ENCODE measurements around the gene RPS6KB1. TPM values are rescaled to one million over a fixed set of nuclear protein-coding genes. Genes with fewer than 3 reads are reported as not detected.
"Not testable (repeated sequence)": the region's sequence is repeated elsewhere in the genome, so short reads cannot be mapped to it uniquely, and the experiment has no call there.

Gene RPS6KB1
- total RNA-seq, result 10 to 100 TPM; 30.6 to 56.3 (median 35.4) TPM

- ATAC-seq (ENCODE audit: low FRiP score) (peak; percentile 99), DNase-seq (ENCODE audit: low spot score) (peak; percentile 86)
- TF ChIP-seq CTCF (IDR thresholded peaks at IDR 0.05), result no peak
These were observed at the start of gene RPS6KB1, which contains the start of gene TUBD1 for GRCh38 chr17:59892924-59893675. TSS of gene RPS6KB1 (plus strand) at chr17:59893121. CDS start at chr17:59893185, 64 bp downstream. TSS of gene TUBD1 (minus strand) at chr17:59892943. CDS start at chr17:59891002, 1,941 bp downstream.

DNA sequence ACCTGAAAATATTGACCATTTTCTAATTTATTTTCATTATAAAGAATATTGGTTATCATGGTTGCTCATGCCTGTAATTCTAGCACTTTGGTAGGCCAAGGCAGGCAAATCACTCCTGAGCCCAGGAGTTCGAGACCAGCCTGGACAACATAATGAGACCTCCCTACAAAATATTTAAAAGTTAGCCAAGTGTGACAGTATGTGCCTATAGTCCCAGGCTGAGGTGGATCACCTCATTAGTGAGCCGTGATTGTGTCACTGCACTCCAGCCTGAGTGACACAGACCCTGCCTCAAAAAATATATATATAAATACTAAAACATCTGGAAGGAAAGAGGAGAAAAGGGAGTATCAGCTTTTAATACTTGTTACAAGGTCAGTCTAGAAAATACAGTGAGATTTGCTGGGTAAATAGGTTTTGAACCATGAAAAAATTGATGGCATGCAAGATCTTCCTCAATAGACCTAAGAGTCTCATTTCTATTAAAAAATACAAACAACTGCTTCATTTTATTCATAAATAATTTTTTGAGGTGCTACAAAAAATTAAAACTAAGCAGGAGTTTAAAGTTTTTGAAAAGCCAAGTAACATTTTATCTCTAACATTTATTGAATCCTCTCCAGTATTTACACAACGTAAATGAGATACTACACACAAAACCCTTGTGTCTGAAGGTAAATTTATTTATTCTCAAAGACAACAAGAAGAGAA is 47.9 kb upstream of the RPS6KB1 start:
- DNase-seq (ENCODE audit: low spot score), result no peak
- no peak for ATAC-seq (ENCODE audit: low FRiP score)
- no peak for TF ChIP-seq CTCF (IDR thresholded peaks at IDR 0.05)

DNA sequence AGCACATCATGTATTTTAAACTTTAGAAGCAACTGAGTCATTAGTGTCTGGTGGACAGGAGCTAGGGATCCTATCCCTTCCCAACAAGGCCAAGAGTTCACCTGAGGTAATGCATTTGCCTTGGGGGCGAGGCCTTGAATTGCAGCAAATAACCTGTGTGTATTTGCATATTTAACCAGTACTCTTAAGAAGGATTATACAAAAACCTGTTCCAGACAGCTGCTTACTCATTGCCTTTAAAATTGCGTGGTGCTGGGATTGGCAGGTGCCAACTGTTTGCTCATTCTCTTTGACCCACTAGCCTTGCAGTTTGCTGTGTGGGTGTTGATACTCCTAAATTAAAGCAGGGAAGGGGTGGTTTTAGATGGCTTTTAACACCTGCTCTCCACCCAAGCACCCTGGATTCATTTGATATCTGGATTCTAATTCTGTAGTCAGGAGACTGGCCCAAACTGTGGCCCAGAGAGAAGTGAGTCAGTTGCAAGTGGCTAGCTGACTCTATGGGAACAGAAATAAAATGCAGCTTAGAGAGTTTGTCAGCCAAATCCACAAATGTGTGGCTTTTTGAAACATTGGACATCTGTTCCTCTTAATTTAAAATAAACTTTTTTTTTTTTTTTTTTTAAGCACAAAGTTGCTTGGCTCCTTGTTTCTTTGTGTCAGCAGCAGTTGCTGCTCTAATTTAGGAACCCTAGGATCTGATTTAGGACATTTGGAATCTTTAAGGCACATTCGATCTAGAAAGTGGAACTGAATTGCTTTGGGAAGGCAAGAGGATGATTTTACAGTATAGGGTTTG is 47.1 kb upstream of the RPS6KB1 start:
- no peak for DNase-seq (ENCODE audit: low spot score)
- ATAC-seq (ENCODE audit: low FRiP score), result peak; percentile 35
- TF ChIP-seq CTCF (IDR thresholded peaks at IDR 0.05), result no peak

DNA sequence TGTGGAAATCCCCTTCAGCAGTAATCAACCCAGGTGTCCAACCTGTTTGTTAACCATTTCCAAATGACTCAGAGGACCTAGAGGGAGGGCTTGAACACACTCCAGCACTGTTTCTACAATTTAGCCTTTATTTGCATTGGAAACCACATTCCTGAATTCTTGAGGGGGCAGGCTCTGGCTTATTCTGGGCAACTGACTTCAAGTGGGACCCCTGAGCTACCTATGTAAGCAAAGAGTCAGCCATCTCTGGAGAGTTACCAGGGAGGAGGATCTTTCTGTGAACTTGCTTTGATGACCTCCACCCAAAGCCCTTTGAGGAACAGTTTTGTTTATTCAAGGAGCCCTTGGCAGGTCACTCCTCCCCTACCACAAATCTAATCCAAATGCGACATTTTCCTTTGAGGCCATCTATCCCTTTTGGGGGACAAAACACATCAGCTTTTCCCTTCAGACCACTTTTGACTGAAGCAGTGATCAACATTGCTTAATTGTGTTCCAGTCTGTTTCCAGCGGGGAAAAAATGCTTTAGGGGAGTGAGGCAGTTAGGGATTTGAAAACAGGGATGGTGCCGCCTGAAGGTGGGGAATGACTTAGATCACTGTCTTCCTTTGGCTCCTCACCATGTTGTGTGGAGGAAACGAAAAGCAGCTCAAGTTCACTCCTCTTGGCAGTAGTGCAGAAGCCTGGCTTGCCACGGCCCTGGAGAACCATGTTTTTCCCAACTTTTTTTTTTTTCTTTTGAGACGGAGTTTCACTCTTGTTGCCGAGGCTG is 46.3 kb upstream of the RPS6KB1 start:
- ATAC-seq (ENCODE audit: low FRiP score) (peak; percentile 45), DNase-seq (ENCODE audit: low spot score) (no peak)
- TF ChIP-seq CTCF (IDR thresholded peaks at IDR 0.05), result no peak

DNA sequence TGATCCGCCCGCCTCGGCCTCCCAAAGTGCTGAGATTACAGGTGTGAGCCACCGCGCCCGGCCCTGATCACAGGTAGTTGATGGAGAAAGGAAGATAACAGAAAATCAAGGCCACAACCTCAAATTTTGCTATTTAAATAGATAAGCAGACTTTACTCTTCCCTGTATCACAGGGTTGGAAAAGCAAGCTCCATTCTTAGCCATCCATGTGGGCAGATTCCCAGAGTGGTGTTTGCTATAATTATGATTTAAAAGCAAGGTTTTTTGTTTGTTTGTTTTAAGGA is 44.6 kb upstream of the RPS6KB1 start:
- TF ChIP-seq CTCF (IDR thresholded peaks at IDR 0.05), result no peak
- ATAC-seq (ENCODE audit: low FRiP score) (no peak), DNase-seq (ENCODE audit: low spot score) (no peak)

GRCh38 chr17:59848778-59849177 is 44.1 kb upstream of the RPS6KB1 start:
- DNase-seq (ENCODE audit: low spot score) (no peak), ATAC-seq (ENCODE audit: low FRiP score) (no peak)
- TF ChIP-seq CTCF (IDR thresholded peaks at IDR 0.05), result no peak

- ATAC-seq (ENCODE audit: low FRiP score); DNase-seq (ENCODE audit: low spot score): not testable (repeated sequence)
These were observed 42.6 kb upstream of the RPS6KB1 start for GRCh38 chr17:59850311-59850710.

Measured in omental fat pad (tissue), 4 donors.